ENCODE measurements around the gene RASA2. TPM values are rescaled to one million over a fixed set of nuclear protein-coding genes. Genes with fewer than 3 reads are reported as not detected.

RASA2 gene
- total RNA-seq, 1 donor from 2014 or later = 13.2 TPM

DNA sequence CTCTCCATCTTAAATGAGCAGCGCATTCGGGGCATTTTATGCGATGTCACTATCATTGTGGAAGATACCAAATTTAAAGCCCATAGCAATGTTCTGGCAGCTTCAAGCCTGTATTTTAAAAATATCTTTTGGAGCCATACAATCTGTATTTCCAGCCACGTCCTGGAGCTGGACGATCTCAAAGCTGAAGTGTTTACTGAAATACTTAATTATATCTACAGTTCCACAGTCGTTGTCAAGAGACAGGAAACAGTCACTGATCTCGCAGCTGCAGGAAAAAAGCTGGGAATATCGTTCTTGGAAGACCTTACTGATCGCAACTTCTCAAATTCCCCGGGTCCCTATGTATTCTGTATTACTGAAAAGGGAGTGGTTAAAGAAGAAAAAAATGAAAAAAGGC is 44.4 kb upstream of the RASA2 start:
- H3K4me1 Mint-ChIP-seq (ENCODE audit: low read depth, unreplicated experiment) = peaks cover 5% of the 10 kb centered on the region
- TF ChIP-seq, protein P1, sequence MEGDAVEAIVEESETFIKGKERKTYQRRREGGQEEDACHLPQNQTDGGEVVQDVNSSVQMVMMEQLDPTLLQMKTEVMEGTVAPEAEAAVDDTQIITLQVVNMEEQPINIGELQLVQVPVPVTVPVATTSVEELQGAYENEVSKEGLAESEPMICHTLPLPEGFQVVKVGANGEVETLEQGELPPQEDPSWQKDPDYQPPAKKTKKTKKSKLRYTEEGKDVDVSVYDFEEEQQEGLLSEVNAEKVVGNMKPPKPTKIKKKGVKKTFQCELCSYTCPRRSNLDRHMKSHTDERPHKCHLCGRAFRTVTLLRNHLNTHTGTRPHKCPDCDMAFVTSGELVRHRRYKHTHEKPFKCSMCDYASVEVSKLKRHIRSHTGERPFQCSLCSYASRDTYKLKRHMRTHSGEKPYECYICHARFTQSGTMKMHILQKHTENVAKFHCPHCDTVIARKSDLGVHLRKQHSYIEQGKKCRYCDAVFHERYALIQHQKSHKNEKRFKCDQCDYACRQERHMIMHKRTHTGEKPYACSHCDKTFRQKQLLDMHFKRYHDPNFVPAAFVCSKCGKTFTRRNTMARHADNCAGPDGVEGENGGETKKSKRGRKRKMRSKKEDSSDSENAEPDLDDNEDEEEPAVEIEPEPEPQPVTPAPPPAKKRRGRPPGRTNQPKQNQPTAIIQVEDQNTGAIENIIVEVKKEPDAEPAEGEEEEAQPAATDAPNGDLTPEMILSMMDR (IDR thresholded peaks at IDR 0.05; ENCODE audit: partially characterized antibody, unreplicated experiment) = no peak
- H3K36me3 Mint-ChIP-seq (ENCODE audit: unreplicated experiment) = peaks cover 4% of the 10 kb centered on the region
- H3K9me3 Mint-ChIP-seq (ENCODE audit: unreplicated experiment) = no peaks in the 10 kb centered on the region
- no peak overlapping the region for H3K27ac Mint-ChIP-seq (ENCODE audit: unreplicated experiment)
- H3K27me3 Mint-ChIP-seq (ENCODE audit: unreplicated experiment) = peaks cover 1% of the 10 kb centered on the region
- no peak overlapping the region for H3K4me3 Mint-ChIP-seq (ENCODE audit: unreplicated experiment)
- DNase-seq = no peak

DNA sequence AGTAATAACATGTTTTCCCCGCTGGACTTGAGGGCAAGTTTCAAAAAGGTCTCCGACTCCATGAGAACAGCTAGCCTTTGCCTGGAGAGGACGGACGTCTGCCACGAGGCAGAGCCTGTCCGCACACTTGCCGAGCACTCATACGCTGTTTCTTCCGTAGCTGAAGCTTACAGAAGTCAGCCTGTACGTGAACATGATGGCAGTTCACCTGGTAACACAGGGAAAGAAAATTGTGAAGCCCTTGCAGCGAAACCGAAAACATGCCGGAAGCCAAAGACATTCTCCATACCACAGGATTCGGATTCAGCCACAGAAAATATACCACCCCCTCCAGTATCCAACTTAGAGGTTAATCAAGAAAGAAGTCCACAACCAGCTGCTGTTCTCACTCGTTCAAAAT is 43.9 kb upstream of the RASA2 start:
- DNase-seq = no peak
- TF ChIP-seq, protein P1 (IDR thresholded peaks at IDR 0.05; ENCODE audit: partially characterized antibody, unreplicated experiment) = no peak
- Mint-ChIP-seq H3K27me3 (ENCODE audit: unreplicated experiment) (peaks cover 1% of the 10 kb centered on the region), H3K4me1 (ENCODE audit: low read depth, unreplicated experiment) (peaks cover 5% of the 10 kb centered on the region), H3K27ac (ENCODE audit: unreplicated experiment) (no peak overlapping the region), H3K9me3 (ENCODE audit: unreplicated experiment) (no peaks in the 10 kb centered on the region), H3K36me3 (ENCODE audit: unreplicated experiment) (peaks cover 4% of the 10 kb centered on the region), H3K4me3 (ENCODE audit: unreplicated experiment) (no peak overlapping the region)

DNA sequence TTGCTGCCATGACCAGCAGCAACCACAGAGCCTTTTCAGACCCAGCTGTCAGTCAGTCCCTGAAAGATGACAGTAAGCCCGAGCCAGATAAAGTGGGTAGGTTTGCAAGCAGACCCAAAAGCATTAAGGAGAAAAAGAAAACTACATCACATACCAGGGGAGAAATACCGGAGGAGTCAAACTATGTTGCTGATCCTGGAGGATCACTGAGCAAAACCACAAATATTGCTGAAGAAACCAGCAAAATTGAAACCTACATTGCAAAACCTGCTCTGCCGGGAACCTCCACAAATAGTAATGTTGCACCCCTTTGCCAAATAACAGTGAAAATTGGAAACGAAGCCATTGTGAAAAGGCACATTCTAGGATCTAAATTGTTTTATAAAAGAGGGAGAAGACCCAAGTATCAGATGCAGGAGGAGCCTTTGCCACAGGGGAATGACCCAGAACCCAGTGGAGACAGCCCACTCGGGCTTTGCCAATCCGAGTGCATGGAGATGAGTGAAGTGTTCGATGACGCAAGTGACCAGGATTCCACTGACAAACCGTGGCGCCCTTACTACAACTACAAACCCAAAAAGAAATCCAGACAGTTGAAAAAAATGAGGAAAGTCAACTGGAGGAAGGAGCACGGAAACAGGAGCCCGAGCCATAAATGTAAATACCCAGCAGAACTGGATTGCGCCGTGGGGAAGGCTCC is 42.1 kb upstream of the RASA2 start:
- H3K36me3 Mint-ChIP-seq (ENCODE audit: unreplicated experiment) = peaks cover 4% of the 10 kb centered on the region

DNA sequence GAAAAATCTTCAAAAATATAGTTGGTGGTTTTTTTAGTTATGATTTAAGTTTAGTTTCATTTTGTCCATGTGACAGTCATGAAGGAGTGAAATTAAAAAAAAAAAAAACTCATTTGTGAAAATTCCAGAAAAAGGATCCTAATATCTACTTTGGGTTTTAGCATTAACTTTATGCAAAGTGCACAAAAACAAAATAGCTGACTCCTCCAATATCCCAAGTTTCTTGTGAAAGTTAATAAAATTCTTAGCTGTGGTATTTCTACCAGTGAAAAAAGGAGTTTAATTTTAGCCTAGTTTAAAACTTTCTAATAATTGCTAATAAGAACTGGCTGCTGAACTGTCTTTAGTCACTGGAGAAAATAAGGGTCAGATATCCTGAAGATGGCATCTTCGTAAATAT is 40.8 kb upstream of the RASA2 start:
- no peak for DNase-seq
- H3K4me3 Mint-ChIP-seq (ENCODE audit: unreplicated experiment) = no peak overlapping the region
- peaks cover 3% of the 10 kb centered on the region for H3K27me3 Mint-ChIP-seq (ENCODE audit: unreplicated experiment)
- TF ChIP-seq, protein P1 (IDR thresholded peaks at IDR 0.05; ENCODE audit: partially characterized antibody, unreplicated experiment) = no peak
- H3K36me3 Mint-ChIP-seq (ENCODE audit: unreplicated experiment) = peaks cover 4% of the 10 kb centered on the region
- H3K27ac Mint-ChIP-seq (ENCODE audit: unreplicated experiment) = no peak overlapping the region
- no peaks in the 10 kb centered on the region for H3K9me3 Mint-ChIP-seq (ENCODE audit: unreplicated experiment)
- H3K4me1 Mint-ChIP-seq (ENCODE audit: low read depth, unreplicated experiment) = peaks cover 2% of the 10 kb centered on the region

More for the DNA sequence above, 42.1 kb upstream of the RASA2 start:
- Mint-ChIP-seq H3K27ac (ENCODE audit: unreplicated experiment) (no peak overlapping the region), H3K27me3 (ENCODE audit: unreplicated experiment) (peaks cover 2% of the 10 kb centered on the region), H3K4me1 (ENCODE audit: low read depth, unreplicated experiment) (peaks cover 3% of the 10 kb centered on the region), H3K9me3 (ENCODE audit: unreplicated experiment) (no peaks in the 10 kb centered on the region), H3K4me3 (ENCODE audit: unreplicated experiment) (no peak overlapping the region)
- no peak for DNase-seq
- TF ChIP-seq, protein P1 (IDR thresholded peaks at IDR 0.05; ENCODE audit: partially characterized antibody, unreplicated experiment) = no peak

DNA sequence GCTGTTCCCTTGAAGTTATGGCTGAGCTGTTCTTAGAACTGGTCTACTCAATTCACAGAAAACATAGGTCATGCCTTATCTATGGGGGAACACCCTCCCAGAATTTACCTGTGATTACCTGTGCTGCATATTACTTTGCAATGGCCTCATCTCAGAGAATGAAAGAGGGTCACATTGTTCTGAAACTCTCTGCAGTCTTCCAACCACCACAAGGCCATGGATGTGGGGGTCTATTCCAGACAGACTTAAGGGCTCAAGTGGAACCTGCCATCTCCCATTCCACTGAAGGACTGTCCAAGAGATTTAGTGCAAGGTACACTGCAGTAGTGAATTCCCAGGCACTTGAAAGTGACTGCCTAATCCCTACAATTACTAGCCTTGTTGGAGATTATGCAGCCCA is 40.1 kb upstream of the RASA2 start:
- Mint-ChIP-seq H3K4me3 (ENCODE audit: unreplicated experiment) (no peak overlapping the region), H3K9me3 (ENCODE audit: unreplicated experiment) (no peaks in the 10 kb centered on the region), H3K27me3 (ENCODE audit: unreplicated experiment) (peaks cover 3% of the 10 kb centered on the region), H3K36me3 (ENCODE audit: unreplicated experiment) (peaks cover 4% of the 10 kb centered on the region), H3K4me1 (ENCODE audit: low read depth, unreplicated experiment) (peaks cover 2% of the 10 kb centered on the region), H3K27ac (ENCODE audit: unreplicated experiment) (no peak overlapping the region)
- no peak for DNase-seq
- TF ChIP-seq, protein P1 (IDR thresholded peaks at IDR 0.05; ENCODE audit: partially characterized antibody, unreplicated experiment) = no peak

All from glutamatergic neuron (in vitro differentiated cells).